Neural progenitor cell (in vitro differentiated cells): ENCODE data around the gene LAMB4.

Source experiments
- EZH2 ChIP-seq: fragments of 200-600 bp; sonication (generic); IDR thresholded peaks from 2 replicates; pipeline ENCODE4 v1.6.1; 2017; ENCODE audit warnings: antibody characterized with exemption, mild to moderate bottlenecking, moderate library complexity
- EZH2phosphoT487 ChIP-seq: fragments of 200-600 bp; sonication (generic); IDR thresholded peaks from 2 replicates; pipeline ENCODE4 v1.6.1; 2017; ENCODE audit warnings: antibody characterized with exemption
- TF ChIP-seq, protein P1 (sequence below): fragments of 200-600 bp; sonication (generic); IDR thresholded peaks from 2 replicates; pipeline ENCODE4 v1.5.1; 2017; ENCODE audit warnings: antibody characterized with exemption, mild to moderate bottlenecking

DNA sequence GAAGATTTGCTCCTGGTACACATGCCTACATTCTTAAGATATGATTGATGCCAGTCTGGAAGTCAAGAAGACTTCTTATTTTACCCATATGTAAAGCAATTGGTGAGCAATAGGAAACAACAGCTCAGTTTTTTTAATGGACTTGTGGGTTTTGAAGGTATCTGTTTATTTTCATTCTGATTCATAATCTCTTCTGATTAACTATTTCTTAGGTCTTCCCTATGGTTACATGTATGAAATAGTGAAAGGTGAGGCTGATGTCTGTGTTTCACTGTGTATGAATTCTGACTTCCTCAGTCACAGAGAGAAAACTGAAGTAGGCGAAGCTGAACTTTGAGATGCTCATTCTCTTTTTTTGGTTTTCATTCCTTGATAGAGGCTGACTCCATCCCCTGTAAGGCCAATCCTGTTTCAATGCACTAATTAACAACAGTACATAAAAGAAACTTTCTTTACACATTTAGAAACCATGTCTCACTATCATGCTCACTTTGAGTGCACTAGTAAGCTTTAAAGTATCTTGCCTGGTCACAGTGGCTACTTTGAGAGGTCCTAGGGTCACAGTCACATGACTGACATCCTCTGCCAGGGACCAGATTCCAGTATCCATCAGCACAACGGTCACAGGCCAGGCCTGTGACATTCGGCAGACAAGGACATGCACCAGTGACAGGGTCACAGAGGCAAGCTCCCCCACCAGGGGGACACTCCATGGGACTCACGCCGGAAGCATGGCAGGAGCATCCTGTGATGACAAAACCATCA is 67.7 kb downstream of the LAMB4 start:
- TF ChIP-seq, protein P1, sequence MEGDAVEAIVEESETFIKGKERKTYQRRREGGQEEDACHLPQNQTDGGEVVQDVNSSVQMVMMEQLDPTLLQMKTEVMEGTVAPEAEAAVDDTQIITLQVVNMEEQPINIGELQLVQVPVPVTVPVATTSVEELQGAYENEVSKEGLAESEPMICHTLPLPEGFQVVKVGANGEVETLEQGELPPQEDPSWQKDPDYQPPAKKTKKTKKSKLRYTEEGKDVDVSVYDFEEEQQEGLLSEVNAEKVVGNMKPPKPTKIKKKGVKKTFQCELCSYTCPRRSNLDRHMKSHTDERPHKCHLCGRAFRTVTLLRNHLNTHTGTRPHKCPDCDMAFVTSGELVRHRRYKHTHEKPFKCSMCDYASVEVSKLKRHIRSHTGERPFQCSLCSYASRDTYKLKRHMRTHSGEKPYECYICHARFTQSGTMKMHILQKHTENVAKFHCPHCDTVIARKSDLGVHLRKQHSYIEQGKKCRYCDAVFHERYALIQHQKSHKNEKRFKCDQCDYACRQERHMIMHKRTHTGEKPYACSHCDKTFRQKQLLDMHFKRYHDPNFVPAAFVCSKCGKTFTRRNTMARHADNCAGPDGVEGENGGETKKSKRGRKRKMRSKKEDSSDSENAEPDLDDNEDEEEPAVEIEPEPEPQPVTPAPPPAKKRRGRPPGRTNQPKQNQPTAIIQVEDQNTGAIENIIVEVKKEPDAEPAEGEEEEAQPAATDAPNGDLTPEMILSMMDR, result no peak
- TF ChIP-seq EZH2phosphoT487 (no peak), EZH2 (no peak)
